ENCODE data around the gene AGMO. TPM values are rescaled to one million over a fixed set of nuclear protein-coding genes. Genes with fewer than 3 reads are reported as not detected.

Gene AGMO
- total and polyA plus RNA-seq, 2 experiments from 2014 or later, result 0.42 to 0.55 TPM

DNA sequence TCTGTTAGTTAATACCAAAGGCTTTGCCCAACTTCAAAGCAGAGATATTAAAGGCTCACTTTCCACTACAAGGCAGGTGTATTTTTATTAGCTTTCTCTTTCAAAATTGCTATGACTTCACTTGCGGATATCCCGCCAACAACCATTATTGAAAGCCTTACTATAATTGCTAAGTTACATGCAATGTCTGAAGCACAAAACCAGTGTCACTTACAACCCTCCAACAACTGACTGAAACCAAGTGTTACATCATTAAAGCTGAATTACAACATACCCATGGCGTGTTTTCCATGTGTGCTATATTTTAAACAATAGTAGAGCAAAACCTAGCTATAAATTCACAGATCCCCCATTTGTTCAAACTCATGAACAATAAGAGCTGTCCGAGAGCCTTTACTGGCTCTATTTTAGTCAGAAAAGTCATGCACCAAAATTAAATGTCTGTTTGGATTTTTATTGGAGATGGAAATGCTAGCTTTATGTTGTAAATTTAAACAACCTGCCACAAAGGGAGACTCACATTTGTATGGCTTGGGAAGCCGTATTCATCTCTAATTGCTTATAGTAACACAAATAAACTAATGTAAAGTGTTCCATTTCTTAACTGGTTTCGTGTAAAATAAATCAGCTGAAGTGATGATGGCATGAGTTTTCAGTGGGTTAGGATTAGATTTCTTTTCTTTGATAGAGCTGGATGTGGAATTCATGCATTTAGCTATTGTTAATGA is 227.1 kb downstream of the AGMO start (continued):
- TF ChIP-seq, protein P1, sequence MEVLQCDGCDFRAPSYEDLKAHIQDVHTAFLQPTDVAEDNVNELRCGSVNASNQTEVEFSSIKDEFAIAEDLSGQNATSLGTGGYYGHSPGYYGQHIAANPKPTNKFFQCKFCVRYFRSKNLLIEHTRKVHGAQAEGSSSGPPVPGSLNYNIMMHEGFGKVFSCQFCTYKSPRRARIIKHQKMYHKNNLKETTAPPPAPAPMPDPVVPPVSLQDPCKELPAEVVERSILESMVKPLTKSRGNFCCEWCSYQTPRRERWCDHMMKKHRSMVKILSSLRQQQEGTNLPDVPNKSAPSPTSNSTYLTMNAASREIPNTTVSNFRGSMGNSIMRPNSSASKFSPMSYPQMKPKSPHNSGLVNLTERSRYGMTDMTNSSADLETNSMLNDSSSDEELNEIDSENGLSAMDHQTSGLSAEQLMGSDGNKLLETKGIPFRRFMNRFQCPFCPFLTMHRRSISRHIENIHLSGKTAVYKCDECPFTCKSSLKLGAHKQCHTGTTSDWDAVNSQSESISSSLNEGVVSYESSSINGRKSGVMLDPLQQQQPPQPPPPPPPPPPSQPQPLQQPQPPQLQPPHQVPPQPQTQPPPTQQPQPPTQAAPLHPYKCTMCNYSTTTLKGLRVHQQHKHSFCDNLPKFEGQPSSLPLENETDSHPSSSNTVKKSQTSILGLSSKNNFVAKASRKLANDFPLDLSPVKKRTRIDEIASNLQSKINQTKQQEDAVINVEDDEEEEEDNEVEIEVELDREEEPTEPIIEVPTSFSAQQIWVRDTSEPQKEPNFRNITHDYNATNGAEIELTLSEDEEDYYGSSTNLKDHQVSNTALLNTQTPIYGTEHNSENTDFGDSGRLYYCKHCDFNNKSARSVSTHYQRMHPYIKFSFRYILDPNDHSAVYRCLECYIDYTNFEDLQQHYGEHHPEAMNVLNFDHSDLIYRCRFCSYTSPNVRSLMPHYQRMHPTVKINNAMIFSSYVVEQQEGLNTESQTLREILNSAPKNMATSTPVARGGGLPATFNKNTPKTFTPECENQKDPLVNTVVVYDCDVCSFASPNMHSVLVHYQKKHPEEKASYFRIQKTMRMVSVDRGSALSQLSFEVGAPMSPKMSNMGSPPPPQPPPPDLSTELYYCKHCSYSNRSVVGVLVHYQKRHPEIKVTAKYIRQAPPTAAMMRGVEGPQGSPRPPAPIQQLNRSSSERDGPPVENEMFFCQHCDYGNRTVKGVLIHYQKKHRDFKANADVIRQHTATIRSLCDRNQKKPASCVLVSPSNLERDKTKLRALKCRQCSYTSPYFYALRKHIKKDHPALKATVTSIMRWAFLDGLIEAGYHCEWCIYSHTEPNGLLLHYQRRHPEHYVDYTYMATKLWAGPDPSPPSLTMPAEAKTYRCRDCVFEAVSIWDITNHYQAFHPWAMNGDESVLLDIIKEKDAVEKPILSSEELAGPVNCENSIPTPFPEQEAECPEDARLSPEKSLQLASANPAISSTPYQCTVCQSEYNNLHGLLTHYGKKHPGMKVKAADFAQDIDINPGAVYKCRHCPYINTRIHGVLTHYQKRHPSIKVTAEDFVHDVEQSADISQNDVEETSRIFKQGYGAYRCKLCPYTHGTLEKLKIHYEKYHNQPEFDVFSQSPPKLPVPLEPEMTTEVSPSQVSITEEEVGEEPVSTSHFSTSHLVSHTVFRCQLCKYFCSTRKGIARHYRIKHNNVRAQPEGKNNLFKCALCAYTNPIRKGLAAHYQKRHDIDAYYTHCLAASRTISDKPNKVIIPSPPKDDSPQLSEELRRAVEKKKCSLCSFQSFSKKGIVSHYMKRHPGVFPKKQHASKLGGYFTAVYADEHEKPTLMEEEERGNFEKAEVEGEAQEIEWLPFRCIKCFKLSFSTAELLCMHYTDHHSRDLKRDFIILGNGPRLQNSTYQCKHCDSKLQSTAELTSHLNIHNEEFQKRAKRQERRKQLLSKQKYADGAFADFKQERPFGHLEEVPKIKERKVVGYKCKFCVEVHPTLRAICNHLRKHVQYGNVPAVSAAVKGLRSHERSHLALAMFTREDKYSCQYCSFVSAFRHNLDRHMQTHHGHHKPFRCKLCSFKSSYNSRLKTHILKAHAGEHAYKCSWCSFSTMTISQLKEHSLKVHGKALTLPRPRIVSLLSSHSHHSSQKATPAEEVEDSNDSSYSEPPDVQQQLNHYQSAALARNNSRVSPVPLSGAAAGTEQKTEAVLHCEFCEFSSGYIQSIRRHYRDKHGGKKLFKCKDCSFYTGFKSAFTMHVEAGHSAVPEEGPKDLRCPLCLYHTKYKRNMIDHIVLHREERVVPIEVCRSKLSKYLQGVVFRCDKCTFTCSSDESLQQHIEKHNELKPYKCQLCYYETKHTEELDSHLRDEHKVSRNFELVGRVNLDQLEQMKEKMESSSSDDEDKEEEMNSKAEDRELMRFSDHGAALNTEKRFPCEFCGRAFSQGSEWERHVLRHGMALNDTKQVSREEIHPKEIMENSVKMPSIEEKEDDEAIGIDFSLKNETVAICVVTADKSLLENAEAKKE (CRISPR knock-in tag; IDR thresholded peaks at IDR 0.05), result no peak
- TF ChIP-seq ZNF331 (CRISPR knock-in tag; IDR thresholded peaks at IDR 0.05; ENCODE audit: low read depth), result no peak
- TF ChIP-seq, protein P2, sequence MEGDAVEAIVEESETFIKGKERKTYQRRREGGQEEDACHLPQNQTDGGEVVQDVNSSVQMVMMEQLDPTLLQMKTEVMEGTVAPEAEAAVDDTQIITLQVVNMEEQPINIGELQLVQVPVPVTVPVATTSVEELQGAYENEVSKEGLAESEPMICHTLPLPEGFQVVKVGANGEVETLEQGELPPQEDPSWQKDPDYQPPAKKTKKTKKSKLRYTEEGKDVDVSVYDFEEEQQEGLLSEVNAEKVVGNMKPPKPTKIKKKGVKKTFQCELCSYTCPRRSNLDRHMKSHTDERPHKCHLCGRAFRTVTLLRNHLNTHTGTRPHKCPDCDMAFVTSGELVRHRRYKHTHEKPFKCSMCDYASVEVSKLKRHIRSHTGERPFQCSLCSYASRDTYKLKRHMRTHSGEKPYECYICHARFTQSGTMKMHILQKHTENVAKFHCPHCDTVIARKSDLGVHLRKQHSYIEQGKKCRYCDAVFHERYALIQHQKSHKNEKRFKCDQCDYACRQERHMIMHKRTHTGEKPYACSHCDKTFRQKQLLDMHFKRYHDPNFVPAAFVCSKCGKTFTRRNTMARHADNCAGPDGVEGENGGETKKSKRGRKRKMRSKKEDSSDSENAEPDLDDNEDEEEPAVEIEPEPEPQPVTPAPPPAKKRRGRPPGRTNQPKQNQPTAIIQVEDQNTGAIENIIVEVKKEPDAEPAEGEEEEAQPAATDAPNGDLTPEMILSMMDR (conservative IDR thresholded peaks at IDR 0.05; ENCODE audit: low read depth in 2 of 2), result no peak

DNA sequence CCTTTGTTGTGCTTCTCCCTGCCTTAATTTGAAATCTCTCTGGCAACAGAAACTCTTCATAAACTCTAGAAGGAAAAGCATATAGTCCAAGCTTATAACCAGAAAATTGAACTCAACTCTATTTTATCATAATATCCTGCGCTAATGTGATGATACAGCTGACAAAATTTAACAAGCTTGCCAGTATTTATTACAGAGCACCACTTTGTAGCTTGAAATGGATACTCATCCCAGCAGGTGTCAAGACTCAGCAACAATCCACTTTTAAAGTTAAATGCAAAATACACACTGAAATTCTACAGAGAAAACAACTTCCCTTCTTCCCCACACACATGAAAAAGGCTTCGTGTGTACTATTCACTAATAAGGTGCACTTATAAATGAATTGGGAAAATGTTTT is 228.9 kb downstream of the AGMO start:
- peaks cover 5% of the 10 kb centered on the region for H3K27me3 Mint-ChIP-seq (ENCODE audit: insufficient read depth, low read depth, poor library complexity)
- Histone ChIP-seq H3K4me1 (ENCODE audit: insufficient read depth) (peaks cover 37% of the 10 kb centered on the region), H3K4me3 (no peak overlapping the region), H3K27me3 (ENCODE audit: insufficient read depth) (no peaks in the 10 kb centered on the region), H3K9me2 (ENCODE audit: insufficient read depth) (no peaks in the 10 kb centered on the region), H2AFZ (no peak overlapping the region), H4K20me1 (replicated peaks; ENCODE audit: insufficient read depth) (no peaks in the 10 kb centered on the region), H3K4me2 (peak overlapping the region; percentile 24), H3K79me2 (replicated peaks; ENCODE audit: insufficient read depth) (no peaks in the 10 kb centered on the region), H3K36me3 (ENCODE audit: insufficient read depth) (no peaks in the 10 kb centered on the region), H3K27ac (ENCODE audit: low read depth) (no peak overlapping the region), H3F3A (replicated peaks; ENCODE audit: low read depth) (no peaks in the 10 kb centered on the region)
- no peak overlapping the region for H3K4me3 Mint-ChIP-seq
- no peaks in the 10 kb centered on the region for H3K36me3 Mint-ChIP-seq (ENCODE audit: low read depth)
- no peak for ATAC-seq
- peaks cover 38% of the 10 kb centered on the region for H3K4me1 Mint-ChIP-seq
- no peak for DNase-seq (ENCODE audit: low spot score)
- H3K9me3 Mint-ChIP-seq, result no peaks in the 10 kb centered on the region
- H3K27ac Mint-ChIP-seq, result no peak overlapping the region
- TF ChIP-seq JUNB (IDR thresholded peaks at IDR 0.05; ENCODE audit: unreplicated experiment) (no peak), ZNF114 (CRISPR knock-in tag; IDR thresholded peaks at IDR 0.05) (no peak), EZH2 (IDR thresholded peaks at IDR 0.05; ENCODE audit: low read depth, unreplicated experiment) (no peak), POLR2AphosphoS5 (IDR thresholded peaks at IDR 0.05; ENCODE audit: low read depth) (no peak), EZH2phosphoT487 (IDR thresholded peaks at IDR 0.05; ENCODE audit: unreplicated experiment) (no peak)
- TF ChIP-seq, protein P2 (conservative IDR thresholded peaks at IDR 0.05; ENCODE audit: low read depth in 2 of 2), result no peak
- TF ChIP-seq, protein P3, sequence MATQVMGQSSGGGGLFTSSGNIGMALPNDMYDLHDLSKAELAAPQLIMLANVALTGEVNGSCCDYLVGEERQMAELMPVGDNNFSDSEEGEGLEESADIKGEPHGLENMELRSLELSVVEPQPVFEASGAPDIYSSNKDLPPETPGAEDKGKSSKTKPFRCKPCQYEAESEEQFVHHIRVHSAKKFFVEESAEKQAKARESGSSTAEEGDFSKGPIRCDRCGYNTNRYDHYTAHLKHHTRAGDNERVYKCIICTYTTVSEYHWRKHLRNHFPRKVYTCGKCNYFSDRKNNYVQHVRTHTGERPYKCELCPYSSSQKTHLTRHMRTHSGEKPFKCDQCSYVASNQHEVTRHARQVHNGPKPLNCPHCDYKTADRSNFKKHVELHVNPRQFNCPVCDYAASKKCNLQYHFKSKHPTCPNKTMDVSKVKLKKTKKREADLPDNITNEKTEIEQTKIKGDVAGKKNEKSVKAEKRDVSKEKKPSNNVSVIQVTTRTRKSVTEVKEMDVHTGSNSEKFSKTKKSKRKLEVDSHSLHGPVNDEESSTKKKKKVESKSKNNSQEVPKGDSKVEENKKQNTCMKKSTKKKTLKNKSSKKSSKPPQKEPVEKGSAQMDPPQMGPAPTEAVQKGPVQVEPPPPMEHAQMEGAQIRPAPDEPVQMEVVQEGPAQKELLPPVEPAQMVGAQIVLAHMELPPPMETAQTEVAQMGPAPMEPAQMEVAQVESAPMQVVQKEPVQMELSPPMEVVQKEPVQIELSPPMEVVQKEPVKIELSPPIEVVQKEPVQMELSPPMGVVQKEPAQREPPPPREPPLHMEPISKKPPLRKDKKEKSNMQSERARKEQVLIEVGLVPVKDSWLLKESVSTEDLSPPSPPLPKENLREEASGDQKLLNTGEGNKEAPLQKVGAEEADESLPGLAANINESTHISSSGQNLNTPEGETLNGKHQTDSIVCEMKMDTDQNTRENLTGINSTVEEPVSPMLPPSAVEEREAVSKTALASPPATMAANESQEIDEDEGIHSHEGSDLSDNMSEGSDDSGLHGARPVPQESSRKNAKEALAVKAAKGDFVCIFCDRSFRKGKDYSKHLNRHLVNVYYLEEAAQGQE (IDR thresholded peaks at IDR 0.05; ENCODE audit: unreplicated experiment), result no peak
